ENCODE results near the gene USP22.

The USP22 gene

GRCh38 chr17:21037117-21037803 is 5.6 kb downstream of the USP22 start:
- no peak for TF ChIP-seq POLR2A (IDR thresholded peaks at IDR 0.05; ENCODE audit: low read depth, low read length)
- no peak for FAIRE-seq
- DNase-seq (ENCODE audit: insufficient read length, low spot score) = no peak

GRCh38 chr17:21036361-21036881 is 6.4 kb downstream of the USP22 start:
- no peak for FAIRE-seq
- TF ChIP-seq POLR2A (IDR thresholded peaks at IDR 0.05; ENCODE audit: low read depth, low read length) = no peak
- DNase-seq (ENCODE audit: insufficient read length, low spot score) = no peak

- DNase-seq (ENCODE audit: insufficient read length, low spot score) (no peak), FAIRE-seq (no peak)
- no peak for TF ChIP-seq POLR2A (IDR thresholded peaks at IDR 0.05; ENCODE audit: low read depth, low read length)
Measured at GRCh38 chr17:21035406-21035805, 7.4 kb downstream of the USP22 start.

GRCh38 chr17:21034340-21035235 is 8.2 kb downstream of the USP22 start:
- FAIRE-seq = no peak

GRCh38 chr17:21033350-21033749 is 9.5 kb downstream of the USP22 start:
- FAIRE-seq (no peak), DNase-seq (ENCODE audit: insufficient read length, low spot score) (no peak)
- TF ChIP-seq POLR2A (IDR thresholded peaks at IDR 0.05; ENCODE audit: low read depth, low read length) = no peak

More at GRCh38 chr17:21034340-21035235, 8.2 kb downstream of the USP22 start:
- DNase-seq (ENCODE audit: insufficient read length, low spot score) = no peak
- no peak for TF ChIP-seq POLR2A (IDR thresholded peaks at IDR 0.05; ENCODE audit: low read depth, low read length)

GRCh38 chr17:21031756-21032396 is 10.9 kb downstream of the USP22 start:
- no peak for DNase-seq (ENCODE audit: insufficient read length, low spot score)
- TF ChIP-seq POLR2A (IDR thresholded peaks at IDR 0.05; ENCODE audit: low read depth, low read length) = no peak
- no peak for FAIRE-seq

- no peak for TF ChIP-seq POLR2A (IDR thresholded peaks at IDR 0.05; ENCODE audit: low read depth, low read length)
- no peak for FAIRE-seq
- DNase-seq (ENCODE audit: insufficient read length, low spot score) = no peak
Measured at GRCh38 chr17:21030375-21030774, 12.4 kb downstream of the USP22 start.

GRCh38 chr17:21029515-21029914 is 13.3 kb downstream of the USP22 start:
- DNase-seq (ENCODE audit: insufficient read length, low spot score) (no peak), FAIRE-seq (no peak)
- TF ChIP-seq POLR2A (IDR thresholded peaks at IDR 0.05; ENCODE audit: low read depth, low read length) = no peak

- no peak for DNase-seq (ENCODE audit: insufficient read length, low spot score)
Measured at GRCh38 chr17:21029036-21029435, 13.8 kb downstream of the USP22 start.

GRCh38 chr17:21028192-21028591 is 14.6 kb downstream of the USP22 start:
- no peak for TF ChIP-seq POLR2A (IDR thresholded peaks at IDR 0.05; ENCODE audit: low read depth, low read length)
- DNase-seq (ENCODE audit: insufficient read length, low spot score) = no peak
- FAIRE-seq = no peak

More at GRCh38 chr17:21029036-21029435, 13.8 kb downstream of the USP22 start:
- FAIRE-seq = no peak
- TF ChIP-seq POLR2A (IDR thresholded peaks at IDR 0.05; ENCODE audit: low read depth, low read length) = no peak

GRCh38 chr17:21027031-21027430 is 15.8 kb downstream of the USP22 start:
- TF ChIP-seq POLR2A (IDR thresholded peaks at IDR 0.05; ENCODE audit: low read depth, low read length) = no peak
- no peak for FAIRE-seq
- DNase-seq (ENCODE audit: insufficient read length, low spot score) = no peak

- no peak for TF ChIP-seq POLR2A (IDR thresholded peaks at IDR 0.05; ENCODE audit: low read depth, low read length)
- FAIRE-seq (no peak), DNase-seq (ENCODE audit: insufficient read length, low spot score) (no peak)
Measured at GRCh38 chr17:21025451-21025850, 17.4 kb downstream of the USP22 start.

GRCh38 chr17:21024024-21024423 is 18.8 kb downstream of the USP22 start:
- FAIRE-seq = no peak

GRCh38 chr17:21021208-21021803 is 21.5 kb downstream of the USP22 start:
- no peak for DNase-seq (ENCODE audit: insufficient read length, low spot score)
- no peak for FAIRE-seq
- TF ChIP-seq POLR2A (IDR thresholded peaks at IDR 0.05; ENCODE audit: low read depth, low read length) = no peak

More at GRCh38 chr17:21024024-21024423, 18.8 kb downstream of the USP22 start:
- TF ChIP-seq POLR2A (IDR thresholded peaks at IDR 0.05; ENCODE audit: low read depth, low read length) = no peak
- no peak for DNase-seq (ENCODE audit: insufficient read length, low spot score)
